HPDE6-E6E7 (cell line): ENCODE data around the gene UTP25.

ENCODE experiments used
- DNase-seq: peaks from one replicate; pipeline ENCODE4 v3.0.0; 2011; ENCODE audit warnings: missing footprints; ENCODE audit errors: extremely low spot score

The UTP25 gene

DNA sequence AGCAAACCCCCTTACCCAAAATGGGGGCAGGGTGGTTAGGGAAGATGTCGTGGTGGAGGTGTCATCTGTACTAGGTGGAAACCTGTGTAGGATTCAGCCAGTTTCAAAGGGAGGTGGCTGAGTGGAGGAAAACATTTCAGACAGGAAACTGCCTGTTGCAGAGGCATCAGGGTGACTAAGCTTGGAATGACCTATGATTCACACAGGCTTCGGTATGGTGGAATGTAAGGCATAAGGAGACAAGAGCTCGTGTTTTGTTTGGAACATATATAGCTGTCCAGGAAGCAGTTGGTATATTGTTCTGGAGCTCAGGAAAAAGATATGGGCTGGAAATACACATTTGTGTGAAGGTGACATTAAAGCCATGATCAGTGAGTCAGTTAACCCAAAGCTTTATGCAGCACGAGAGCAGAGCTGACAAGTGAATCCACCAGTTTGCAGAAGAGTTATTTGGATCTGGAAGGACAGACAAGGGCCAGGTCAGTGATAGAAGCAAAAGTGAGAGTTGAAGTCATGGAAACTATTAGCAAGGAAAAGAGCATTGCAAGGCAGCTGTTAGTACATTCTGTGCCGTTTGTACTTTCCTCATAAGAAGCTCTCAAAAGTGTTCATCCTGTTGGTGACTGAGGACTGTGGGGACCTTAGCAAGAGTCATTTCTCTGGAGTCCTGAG is 12.2 kb downstream of the UTP25 start:
- peak; percentile 97 for DNase-seq

DNA sequence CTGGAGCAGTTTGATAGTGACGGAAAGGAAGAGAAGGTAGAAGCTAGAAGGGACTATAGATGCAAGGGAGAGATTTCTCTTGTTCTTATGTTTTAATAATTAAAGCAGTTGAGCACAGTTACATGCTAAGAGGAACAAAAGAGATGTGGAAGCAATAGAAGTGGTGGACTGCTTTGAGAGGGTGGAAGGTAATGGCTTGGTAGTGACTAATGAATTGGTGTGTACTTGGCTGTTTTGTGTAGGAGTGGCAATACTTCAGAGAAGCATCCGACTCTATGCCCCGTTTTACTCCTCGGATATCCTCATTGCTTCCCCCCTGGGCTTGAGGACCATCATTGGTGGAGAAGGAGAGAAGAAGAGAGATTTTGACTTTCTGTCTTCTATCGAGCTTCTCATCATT is 12.8 kb downstream of the UTP25 start:
- no peak for DNase-seq

DNA sequence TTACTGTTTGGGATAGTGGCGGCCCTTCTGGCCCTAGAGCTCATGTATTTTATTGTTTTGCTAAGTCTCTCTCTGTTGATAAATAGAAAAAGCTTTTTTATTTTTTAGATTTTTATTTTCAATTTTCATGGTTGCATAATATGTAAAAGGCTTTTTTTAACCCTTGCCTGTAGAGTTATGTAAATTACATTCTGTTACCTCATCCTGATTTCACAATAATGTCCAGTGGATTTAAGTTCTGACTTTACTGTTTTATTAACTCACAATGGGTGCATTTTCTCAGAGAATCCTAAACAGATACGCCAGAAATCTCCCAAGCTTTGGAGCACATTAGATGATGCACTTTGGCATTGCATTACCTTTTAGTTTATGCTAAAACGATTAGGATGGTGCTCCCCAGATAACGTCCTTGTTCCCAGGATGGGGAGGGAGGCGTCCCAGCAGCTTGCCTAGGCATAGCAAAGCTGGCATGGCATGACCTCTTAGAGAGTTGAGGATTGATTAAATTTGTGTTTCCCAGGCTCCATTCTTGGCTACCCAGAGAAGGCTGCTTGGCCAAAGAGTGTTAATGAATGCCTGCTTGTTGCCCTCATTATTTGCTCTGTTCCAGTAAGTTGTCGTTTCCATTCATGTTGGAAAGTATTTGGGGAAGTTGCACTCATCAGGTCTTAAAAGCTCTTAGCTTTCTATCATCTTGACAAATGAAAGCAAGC is 17.1 kb downstream of the UTP25 start:
- DNase-seq: no peak

DNA sequence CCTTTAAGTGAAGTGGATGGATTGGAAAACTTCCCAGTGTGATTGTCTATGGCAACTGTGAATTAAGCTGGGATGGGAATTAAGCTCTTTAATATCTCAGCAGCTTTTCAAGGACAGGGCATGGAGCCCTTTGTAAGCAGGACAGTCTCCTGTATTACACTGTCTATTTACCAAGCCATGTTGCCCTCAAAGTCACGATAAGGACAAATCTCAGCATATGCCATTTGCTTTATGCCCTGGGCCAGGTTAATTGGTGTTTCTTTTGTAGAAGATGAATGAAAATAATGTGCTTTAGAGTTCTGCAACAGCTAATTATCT is 17.6 kb downstream of the UTP25 start:
- no peak for DNase-seq

DNA sequence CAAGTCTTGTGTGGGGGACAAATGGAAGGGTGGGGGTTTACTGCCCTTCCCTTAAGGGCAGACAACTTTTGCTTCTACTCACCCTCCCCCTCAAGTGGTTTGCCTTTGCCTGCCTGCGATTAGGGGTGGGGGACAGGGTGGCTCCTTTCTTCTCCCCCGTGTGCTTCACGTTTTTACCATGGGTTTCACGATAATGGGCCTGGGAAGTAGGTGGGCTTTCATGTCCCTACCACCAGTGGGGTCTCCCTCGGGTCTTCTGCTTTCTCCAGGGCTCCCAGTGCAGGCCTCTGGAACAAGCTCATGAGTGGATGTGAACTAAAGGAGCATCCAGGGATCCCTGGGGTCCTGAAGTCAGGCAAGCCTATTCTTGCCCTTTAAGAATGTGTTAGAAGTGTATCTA is 21.6 kb downstream of the UTP25 start:
- DNase-seq: no peak

DNA sequence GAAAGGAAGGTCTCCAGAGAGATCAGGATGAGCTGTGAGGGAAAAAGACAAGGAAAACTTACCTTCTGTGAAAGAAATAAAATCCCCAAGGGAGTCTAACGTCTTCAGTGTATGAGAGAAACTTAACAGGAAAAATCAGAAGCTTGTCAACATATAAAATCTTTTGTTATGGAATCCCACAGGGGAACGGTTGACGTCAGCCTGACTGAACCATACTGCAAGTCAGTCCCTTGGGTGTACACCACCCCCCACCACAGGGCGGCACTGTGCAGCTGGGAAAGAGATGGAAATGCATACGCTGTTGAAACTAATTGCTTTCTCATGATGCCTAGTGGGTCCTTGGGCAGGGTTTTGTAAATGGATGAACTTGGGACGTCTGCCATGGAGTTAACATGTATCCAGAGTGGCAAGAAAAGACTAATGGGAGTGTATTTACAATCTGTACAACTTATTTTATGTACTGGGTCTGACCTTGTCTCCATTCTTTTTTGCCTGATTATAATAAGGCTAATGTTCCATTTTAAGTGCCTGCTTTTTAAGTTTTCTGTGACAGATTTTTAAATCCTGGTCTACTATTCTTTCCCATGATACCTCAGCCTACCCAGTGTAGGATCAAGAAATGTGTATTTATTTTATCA is 22.7 kb downstream of the UTP25 start:
- peak; percentile 46 for DNase-seq

DNA sequence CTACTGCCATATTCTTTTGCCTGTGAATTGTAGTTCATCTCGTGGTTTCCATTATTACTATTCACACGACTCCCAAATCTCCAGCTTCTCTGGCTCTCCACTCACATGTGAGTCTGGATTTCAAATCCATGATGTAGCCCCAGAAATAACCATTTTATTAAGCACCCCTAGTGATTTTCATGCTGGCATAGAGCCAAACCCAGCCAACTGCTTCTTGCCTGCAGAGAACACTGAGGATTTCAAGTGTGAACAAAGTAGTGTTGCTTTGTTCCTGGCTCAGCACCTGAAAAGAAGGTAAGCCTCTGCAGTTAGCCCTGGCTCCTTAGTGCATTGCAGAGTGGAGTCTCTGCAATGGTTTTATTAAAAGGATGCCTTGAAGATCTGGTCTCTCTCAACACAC is 25.9 kb downstream of the UTP25 start:
- DNase-seq: no peak

DNA sequence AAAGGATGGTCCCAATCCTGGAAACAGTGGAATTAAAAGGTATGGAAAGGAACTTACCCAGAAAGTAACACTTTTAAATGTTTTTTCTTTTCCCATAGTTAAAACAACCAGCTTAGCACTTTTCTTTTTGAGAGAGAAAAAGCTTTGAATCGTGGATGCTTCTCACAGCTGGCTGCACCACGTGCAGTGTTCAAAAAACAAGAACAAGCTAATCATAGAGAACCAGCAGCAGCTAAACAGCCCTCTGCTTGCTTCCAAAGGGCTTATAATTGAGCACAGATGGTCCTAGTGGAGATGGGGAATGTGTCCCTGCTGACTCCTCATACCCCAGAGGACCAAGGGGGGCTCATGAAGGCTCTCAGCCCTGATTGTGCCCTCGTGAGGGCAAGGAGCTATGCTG is 26.4 kb downstream of the UTP25 start:
- no peak for DNase-seq

DNA sequence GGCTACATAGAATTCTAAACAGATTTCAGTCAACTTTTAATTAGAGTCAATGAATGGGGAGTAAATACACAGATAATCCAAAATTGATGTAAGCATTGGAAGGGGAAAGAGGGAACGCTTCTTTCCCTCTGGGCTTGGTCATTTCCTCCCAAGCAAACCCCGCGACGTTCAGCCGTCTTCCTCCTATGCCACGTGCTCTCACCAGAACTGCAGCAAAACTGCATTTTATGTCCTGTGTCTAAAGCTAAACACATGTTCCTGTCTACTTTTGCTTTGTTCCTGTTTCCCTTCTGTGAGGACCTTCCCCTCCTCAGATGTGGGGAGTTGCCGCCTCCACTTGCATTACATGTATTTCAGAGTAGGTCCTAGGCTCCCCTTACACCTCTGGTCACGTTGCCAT is 27.2 kb downstream of the UTP25 start:
- DNase-seq: no peak

DNA sequence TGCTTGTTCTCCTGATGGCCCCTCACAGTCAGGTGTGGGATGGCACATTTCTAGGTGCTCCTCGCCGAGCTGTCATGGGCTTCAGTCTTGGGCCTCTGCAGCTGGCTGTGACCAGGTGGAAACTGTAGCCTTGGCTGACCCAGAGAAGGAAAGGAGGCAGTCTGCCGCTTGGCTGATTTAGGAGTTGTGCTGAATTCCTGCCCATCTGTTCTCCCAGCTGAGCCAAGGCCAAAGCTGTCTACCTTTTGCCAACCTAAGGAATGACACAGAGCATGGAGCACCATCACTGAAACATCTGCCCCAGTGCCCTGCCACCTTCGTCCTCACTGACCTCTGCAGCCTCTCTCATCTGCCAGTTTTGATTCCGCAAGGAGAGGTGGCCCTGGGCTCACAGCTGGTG is 27.9 kb downstream of the UTP25 start:
- no peak for DNase-seq

DNA sequence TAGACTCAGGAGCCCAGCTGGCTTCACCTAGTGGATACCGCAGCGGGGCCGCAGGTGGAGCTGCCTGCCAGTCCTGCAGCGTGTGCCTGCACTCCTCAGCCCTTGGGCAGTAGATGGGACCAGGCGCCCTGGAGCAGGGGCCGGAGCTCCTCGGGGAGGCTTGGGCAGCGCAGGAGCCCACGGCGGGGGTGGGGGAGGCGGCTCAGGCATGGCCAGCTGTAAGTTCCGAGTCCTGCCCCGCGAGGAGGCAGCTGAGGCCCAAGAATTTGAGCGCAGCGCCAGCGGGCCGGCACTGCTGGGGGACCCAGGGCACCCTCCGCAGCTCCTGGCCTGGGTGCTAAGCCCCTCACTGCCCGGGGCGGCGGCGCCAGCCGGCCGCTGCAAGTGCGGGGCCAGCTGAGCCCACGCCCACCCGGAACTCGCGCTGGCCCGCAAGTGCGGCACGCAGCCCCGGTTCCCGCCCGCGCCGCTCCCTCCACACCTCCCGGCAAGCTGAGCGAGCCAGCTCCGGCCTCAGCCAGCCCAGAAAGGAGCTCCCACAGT is 30.9 kb downstream of the UTP25 start:
- no peak for DNase-seq

DNA sequence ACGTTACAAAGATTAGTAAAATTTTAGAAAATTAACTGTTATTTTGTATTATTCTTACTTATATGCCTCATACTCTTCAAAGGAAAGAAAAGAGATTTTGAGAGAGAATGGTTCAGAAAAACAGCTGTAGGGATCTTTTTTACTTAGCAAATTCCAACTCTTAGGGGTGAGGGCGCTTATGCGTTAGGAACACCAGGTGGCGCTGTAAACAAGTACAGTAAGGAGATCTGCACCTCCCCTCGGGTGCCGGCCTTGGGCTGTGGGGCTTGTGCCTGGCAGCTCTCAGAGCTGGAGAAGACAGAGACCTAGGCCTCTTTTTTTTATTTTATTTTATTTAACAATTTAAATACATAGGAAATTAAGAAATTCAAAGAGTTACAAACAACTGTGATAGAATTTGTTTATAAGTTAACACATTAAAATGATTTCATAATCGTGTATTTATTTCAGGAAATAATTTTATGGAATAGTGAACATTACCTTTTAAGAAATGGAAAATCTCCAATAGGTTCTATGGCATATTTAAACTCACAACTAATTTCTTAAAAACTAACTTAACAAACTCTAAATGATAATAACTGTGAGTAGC is 32.6 kb downstream of the UTP25 start:
- DNase-seq: peak; percentile 76

DNA sequence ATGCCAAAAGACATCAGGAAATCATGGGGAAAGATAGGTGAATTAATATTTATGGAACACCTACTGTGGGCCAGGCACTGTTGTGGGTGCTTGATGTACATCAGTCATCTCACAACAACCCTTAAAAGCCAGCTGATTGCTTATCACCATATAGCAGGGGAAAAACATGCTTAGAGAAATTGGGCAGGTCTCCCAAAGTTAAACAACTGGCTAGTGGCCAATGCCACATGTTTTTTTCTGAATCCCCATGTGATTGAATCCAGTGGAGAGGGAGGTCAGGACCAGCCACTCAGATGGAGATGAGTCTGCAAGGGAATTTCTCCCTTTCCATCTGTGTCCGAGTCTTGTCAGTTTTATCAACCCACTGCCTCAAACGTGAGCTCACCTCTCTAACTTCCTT is 33.5 kb downstream of the UTP25 start:
- no peak for DNase-seq

DNA sequence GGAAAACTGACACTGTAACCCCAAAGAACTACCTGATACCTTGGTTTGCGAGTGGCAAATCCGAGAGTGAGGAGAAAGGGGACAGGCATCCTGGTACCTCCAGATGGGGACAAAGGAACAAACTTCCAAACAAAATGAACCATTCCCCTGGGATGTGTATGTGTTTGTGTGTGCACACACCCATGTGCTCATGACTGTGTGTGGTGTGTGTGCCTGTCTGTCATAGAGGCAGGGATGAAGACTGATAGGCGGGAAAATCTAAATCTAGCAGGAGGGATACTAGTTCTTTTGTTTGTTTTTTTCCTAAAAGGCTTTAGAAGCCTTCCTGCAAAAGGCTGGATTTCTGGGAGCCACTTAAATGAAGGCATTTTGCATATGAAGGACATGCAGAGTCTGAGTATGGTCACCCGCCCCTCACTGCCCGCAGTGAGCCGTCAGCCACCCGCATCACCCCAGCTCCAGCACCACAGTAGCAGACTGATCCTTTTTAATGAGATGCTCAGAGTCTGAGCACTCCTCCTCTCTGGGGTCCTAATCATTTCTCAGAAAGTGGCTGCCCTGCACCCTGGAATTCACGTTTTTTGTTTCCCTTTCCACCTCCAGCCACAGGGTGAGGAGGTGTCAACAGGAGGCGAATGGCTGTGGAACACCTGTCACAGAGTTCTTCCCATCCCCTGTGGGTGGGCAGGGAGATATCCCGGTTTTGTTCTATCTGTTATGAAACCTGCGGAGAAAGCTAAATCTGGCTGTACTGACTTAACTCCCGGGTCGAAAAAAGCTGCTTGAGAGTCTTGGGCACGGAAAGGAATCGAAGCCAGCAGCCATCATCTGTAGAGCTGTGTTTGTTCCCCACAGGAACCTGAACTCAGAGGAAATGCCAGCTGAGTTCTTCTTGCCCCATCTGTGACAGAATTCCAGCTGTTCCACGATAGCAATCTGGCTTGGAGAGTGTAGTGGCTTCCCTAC is 34.9 kb downstream of the UTP25 start:
- DNase-seq: no peak

DNA sequence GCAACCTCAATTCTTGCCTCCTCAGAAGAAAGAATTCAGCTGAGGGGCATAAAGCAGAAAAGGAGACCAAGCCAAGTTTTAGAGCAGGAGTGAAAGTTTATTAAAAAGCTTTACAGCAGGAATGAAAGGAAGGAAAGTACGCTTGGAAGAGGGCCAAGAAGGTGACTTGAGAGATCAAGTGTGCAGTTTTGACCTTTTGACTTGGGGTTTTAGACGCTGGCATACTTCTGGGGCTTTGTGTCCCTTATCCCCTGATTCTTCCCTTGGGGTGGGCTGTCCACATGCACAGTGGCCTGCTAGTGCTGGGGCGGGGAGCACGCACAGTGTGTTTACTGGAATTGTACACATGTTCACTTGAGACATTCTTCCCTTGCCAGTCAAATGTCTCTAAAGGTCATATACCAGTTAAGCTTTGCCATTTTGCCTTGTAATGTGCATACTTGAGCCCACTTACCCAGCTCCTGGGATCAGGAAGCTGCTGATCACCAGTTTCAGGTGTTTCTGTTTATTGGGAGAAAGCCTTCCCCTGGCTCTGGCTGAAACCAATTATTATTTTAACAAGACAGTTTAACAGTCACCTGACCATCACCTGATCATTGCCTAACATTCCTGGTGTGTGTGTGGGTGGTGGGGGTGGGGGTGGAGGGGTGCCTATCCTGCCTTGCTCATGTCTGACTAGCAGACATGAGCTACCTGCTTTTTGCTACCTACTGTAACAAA is 36.2 kb downstream of the UTP25 start:
- no peak for DNase-seq

DNA sequence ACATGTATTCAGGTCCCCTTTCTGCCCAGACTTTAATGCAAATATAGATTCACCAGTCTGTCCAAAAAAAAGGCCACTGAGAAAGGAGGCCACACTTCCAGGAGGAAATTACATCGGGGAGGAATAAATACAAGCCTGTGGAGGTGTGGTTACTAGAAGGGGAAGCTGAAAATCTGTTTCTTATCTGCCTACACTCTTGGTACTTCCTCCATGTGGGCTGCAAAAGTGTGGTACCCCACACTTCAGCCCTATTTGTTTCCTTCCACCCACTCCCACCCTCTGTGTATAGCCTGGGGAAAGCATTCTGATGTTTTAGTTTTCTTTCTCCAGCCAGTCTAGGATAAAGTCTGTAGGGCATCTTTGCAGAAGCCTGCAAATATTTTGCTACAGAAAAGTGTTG is 38.4 kb downstream of the UTP25 start:
- no peak for DNase-seq

DNA sequence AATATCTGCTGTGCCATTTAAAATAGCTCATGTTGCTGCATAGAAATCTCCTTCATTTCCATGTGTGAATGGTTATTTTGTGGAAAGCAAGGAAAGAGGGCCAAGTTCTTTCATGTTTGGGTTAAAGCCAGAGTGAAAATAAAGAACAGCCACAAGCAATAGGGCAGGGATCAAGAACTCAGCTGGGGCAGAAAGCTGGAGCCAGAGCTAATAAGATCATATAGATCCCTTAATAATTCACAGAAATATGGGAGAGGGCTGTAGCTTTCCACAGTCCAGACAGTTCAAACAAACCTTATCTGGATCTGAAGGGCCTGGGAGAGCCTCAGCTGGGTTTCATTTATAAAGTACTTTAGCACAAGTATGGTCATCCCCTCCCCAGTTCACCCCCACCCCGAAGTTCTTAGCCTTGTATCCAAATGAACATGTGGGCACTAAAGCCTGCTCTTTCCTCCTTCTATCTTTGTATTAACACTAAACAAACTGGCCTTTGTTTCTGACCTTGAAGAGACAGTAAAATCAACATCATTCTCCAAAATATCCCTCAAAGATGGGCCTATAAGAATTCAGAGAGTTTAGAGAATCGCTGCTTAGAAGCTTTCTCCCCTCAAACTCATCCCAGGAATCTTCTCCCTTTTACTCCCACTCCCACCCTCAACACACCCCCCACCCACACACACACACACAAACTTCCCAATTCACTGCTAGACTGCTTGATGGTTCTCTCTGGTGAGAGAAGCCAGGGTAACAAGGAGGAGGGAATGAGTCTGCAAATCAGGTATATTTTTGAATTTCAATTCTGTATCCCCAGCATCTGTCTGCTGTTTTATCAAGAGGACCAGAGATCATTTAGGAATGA is 41.7 kb downstream of the UTP25 start:
- DNase-seq: no peak

DNA sequence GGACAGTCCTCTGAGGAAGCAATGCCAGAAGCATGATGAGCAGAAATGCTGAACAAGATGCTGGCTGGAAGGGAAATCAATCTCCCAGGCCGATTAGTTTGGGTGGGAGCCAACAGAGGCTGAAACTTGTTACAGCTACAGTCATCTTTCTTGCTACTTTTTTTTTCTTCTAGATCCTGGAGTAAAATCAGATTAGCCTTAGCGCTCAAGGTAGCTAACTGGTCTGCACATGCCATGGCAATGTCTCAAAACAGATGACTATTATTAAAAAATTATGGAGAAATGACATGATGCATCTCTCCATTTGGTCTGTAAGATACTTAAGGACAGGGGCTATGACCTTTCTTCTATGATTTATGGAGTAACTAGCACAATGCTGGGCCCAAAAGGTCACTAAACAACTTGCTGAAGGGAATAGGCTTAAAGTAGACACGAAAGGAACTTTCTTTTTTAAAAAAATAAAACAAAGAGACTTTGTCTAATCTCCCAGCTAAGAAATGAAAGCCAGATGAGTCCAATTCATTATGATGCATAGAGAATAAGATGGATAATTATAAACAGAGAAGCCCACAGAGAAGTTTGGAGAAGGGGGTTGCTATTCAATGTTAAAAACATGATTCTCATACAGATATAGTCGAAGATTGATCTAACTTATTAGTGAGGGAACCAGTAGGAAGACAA is 42.5 kb downstream of the UTP25 start:
- DNase-seq: no peak

DNA sequence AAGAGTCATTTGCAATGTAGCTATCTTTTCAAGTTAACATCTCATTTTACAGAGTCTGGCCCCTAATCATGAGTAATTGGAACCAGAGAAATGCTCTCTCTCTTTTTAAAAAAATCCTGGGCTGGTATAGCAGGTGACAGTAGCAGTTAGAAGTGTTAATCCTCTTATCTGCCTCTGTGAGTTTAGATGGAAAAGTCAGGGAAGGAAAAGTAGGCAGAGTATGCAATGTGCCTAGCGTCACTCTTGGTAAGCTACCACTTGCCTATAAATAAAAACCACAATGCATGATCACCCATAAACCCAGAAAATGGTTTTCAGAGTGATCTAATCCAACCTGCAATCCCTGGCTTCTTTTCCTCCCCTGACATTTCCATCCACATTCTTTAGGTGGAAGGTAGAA is 43.2 kb downstream of the UTP25 start:
- no peak for DNase-seq
